Mesothelial cell of epicardium (in vitro differentiated cells): Measurements from ENCODE around the gene DTNA. TPM values are rescaled to one million over a fixed set of nuclear protein-coding genes. Genes with fewer than 3 reads are reported as not detected.
"Not testable (repeated sequence)": the region's sequence is repeated elsewhere in the genome, so short reads cannot be mapped to it uniquely, and the experiment has no call there.

Experiments used
- DNase-seq, 2 experiments: peaks; one replicate each; pipeline ENCODE4 v3.0.0; 2021; ENCODE audit warnings: low spot score in 2 of 2; ENCODE audit not compliant: unreplicated experiment in 2 of 2
- H3K27ac Mint-ChIP-seq: 2 replicates; pipeline ENCODE4 v1.8.0; 2021; ENCODE audit warnings: mixed read lengths
- H3K27me3 Mint-ChIP-seq: 2 replicates; pipeline ENCODE4 v1.8.0; 2021; ENCODE audit warnings: low read depth, mixed read lengths
- H3K36me3 Mint-ChIP-seq: 2 replicates; pipeline ENCODE4 v1.8.0; 2021; ENCODE audit warnings: mixed read lengths
- H3K4me1 Mint-ChIP-seq: 2 replicates; pipeline ENCODE4 v1.8.0; 2021; ENCODE audit warnings: mixed read lengths
- H3K4me3 Mint-ChIP-seq: 2 replicates; pipeline ENCODE4 v1.8.0; 2021; ENCODE audit warnings: mild to moderate bottlenecking, moderate library complexity, mixed read lengths
- H3K9me3 Mint-ChIP-seq: 2 replicates; pipeline ENCODE4 v1.8.0; 2021; ENCODE audit warnings: mixed read lengths
- CTCF ChIP-seq: fragments of 200-600 bp; sonication (generic); IDR thresholded peaks from one replicate; pipeline ENCODE4 v1.5.0; 2021; ENCODE audit warnings: antibody characterized with exemption; ENCODE audit not compliant: unreplicated experiment
- total RNA-seq: library from RNA; stranded (reverse); gene quantifications from 3 replicates; pipeline ENCODE4 v1.2.1, GENCODE V29; 2021

Gene DTNA
- total RNA-seq, 1 donor from 2014 or later: 10.1 TPM

GRCh38 chr18:34921811-34922385, 211.8 kb downstream of the DTNA start:
- no peak overlapping the region for H3K27ac Mint-ChIP-seq
- TF ChIP-seq CTCF: no peak
- no peak overlapping the region for H3K4me3 Mint-ChIP-seq
- H3K36me3 Mint-ChIP-seq: no peaks in the 10 kb centered on the region
- H3K27me3 Mint-ChIP-seq: no peaks in the 10 kb centered on the region
- peaks cover 18% of the 10 kb centered on the region for H3K9me3 Mint-ChIP-seq
- no peak for DNase-seq
- H3K4me1 Mint-ChIP-seq: peaks cover 8% of the 10 kb centered on the region

DNA sequence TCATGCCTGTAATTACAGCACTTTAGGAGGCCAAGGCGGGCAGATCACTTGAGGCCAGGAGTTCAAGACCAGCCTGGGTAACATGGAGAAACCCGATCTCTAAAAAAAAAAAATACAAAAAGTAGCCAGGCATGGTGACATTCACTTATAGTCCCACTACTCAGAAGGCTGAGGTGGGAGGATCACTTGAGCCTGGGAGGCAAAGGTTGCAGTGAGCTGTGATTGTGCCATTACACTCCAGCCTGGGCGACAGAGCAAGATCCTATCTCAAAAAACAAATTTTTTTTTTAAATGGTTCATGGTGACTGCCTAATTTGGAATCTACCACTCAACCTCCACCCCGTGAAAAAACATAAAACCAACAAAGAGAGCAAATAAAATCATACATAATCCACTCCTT, 212.5 kb downstream of the DTNA start:
- H3K4me1 Mint-ChIP-seq, H3K27ac Mint-ChIP-seq, H3K4me3 Mint-ChIP-seq, H3K36me3 Mint-ChIP-seq, DNase-seq, H3K27me3 Mint-ChIP-seq: not testable (repeated sequence)
- peaks cover 18% of the 10 kb centered on the region for H3K9me3 Mint-ChIP-seq

DNA sequence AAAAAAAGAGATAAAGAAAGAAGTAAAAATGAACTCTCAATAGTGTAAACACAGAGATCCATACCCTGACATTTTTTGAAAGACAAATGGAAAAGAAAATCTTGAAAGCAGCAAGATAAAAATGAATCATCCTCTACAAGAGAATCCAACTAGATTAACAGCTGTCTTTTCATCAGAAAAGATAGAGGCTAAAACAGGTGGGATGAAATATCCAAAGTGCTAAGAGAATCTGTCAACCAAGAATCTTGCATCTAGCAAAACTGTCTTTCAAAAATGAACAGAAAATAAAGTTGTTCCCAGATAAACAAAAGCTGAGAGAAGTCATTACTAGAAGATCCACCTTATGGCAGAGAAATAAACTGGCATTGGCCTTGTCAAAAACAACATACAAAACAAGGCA, 213.8 kb downstream of the DTNA start:
- no peak for DNase-seq
- no peaks in the 10 kb centered on the region for H3K27me3 Mint-ChIP-seq
- H3K27ac Mint-ChIP-seq: no peak overlapping the region
- no peak for TF ChIP-seq CTCF
- H3K36me3 Mint-ChIP-seq: no peaks in the 10 kb centered on the region
- H3K4me3 Mint-ChIP-seq: no peak overlapping the region
- H3K4me1 Mint-ChIP-seq: peaks cover 6% of the 10 kb centered on the region
- H3K9me3 Mint-ChIP-seq: peaks cover 18% of the 10 kb centered on the region

- no peaks in the 10 kb centered on the region for H3K36me3 Mint-ChIP-seq
- no peak overlapping the region for H3K27ac Mint-ChIP-seq
- no peak overlapping the region for H3K4me3 Mint-ChIP-seq
Measured at GRCh38 chr18:34926683-34927082, 216.6 kb downstream of the DTNA start.

DNA sequence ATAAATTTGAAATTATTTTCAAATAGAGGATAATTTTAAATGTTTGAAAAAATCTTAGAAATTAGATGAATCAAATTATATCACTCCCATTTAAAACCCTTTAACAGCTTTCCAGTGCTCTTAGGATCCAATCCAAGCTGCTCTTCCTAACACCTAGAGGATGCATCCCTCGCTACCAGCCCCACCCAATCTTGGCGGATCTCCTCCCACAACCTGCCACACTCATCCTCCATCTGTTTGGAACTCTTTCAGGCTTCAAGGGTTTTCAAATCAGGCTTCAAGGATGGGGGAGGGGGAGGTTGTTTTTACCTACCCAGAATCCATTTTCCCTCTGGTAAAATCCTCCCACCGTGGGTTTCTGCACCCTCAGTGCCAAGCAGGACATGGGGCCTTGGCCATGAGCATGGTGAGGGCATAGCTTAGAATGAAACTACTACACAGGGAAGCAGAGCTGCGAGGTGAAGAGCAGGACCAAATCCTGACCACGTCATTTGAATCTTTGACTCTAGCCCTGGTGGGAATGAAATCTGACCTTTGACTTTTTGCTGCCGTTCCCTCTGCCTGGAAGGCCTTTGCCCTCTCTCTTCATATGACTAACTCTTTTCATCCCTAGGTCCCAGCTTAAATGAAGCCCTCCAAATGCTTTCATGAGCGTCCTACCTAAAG, 218.1 kb downstream of the DTNA start:
- Mint-ChIP-seq H3K9me3 (peaks cover 6% of the 10 kb centered on the region), H3K4me1 (no peaks in the 10 kb centered on the region), H3K36me3 (no peaks in the 10 kb centered on the region), H3K4me3 (no peak overlapping the region), H3K27ac (no peak overlapping the region), H3K27me3 (no peaks in the 10 kb centered on the region)
- no peak for DNase-seq
- no peak for TF ChIP-seq CTCF

More at GRCh38 chr18:34926683-34927082, 216.6 kb downstream of the DTNA start:
- TF ChIP-seq CTCF: no peak
- Mint-ChIP-seq H3K9me3 (peaks cover 10% of the 10 kb centered on the region), H3K27me3 (no peaks in the 10 kb centered on the region), H3K4me1 (no peaks in the 10 kb centered on the region)
- DNase-seq: no peak

DNA sequence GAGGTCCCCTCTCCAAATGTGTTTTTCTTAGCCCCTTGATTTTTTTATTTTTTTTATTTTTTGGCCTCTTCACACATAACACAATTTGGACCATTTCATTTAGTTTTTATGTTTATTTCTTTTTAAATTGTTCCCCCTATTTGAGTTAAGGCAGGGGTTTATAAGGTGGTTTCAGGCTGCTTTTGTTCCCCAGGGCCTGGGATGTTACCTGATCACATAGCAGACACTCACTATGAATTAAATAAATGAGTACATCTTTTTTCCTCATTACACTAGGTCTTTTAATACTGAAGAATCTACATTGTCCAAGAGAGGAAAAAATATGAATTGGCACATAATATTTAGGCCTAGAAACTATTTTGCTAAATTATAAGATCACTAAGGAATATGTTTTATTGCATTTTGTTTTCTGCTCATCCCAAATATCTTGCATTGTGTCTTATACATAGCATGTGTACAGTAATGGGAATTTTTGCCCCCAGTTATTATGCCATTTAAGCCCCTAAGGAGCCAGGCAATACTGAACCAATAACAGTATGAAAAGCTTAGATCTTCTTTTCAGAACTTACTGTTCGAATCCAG, 218.7 kb downstream of the DTNA start:
- Mint-ChIP-seq H3K27me3 (no peaks in the 10 kb centered on the region), H3K36me3 (no peaks in the 10 kb centered on the region), H3K4me1 (no peaks in the 10 kb centered on the region), H3K4me3 (no peak overlapping the region), H3K9me3 (peaks cover 6% of the 10 kb centered on the region), H3K27ac (no peak overlapping the region)
- no peak for DNase-seq
- TF ChIP-seq CTCF: no peak
